Fibroblast of peridontal ligament (primary cell): ENCODE results near the gene ARFGAP2.
A peak's percentile ranks its signal among the peaks of the same experiment; 100 is the strongest.

Experiments
- DNase-seq: peaks from one replicate; pipeline ENCODE4 v3.0.0-alpha.2; 2010; ENCODE audit errors: extremely low read depth

The ARFGAP2 gene

GRCh38 chr11:47171061-47171838 is 5.4 kb downstream of the ARFGAP2 start:
- no peak for DNase-seq

DNA sequence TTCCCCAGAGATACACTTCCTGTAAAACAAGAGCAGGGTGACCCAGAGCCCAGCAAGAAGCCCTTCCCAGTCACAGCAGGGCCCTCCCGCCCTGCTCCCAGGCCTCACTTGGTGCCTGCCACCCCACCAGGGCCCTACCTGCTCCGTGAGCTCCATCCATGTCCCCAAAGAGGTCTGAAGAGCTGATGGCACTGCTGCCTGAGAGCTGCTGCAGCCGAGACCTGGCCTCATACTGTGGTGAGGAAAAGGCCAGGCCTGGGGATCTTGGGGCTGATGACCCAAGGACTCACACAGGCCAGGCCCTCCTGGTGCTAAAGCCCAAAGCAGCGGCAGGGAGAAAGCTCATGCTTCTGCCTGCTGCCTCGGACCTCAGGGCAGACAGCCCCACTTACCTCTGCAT is 10.3 kb downstream of the ARFGAP2 start:
- DNase-seq = no peak

GRCh38 chr11:47165253-47165840 is 11.3 kb downstream of the ARFGAP2 start:
- DNase-seq = no peak

DNA sequence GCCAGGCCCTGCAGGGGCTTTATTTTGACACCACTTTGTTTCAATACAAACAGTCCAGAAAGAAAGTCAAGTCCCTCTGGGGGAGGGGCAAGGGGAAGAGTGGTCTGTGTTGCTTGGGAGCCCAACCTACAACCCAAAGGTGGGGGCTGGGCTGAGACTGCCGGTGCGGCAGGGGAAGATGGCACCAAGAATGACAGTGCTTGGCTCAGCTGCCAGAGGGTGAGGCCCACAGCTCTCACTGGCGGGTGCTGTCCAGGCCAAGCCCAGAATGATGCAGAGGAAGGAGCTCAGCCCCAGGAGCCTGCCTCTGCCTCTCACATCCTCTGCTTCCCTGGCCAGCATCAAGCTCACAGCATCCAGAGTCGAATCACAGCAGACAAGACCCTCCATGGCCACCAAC is 12.4 kb downstream of the ARFGAP2 start:
- DNase-seq = no peak

GRCh38 chr11:47163898-47164297 is 12.8 kb downstream of the ARFGAP2 start:
- DNase-seq = no peak

- DNase-seq = peak; percentile 40
Observed at GRCh38 chr11:47163193-47163592, 13.5 kb downstream of the ARFGAP2 start.

- no peak for DNase-seq
Observed at GRCh38 chr11:47162426-47162825, 14.3 kb downstream of the ARFGAP2 start.

GRCh38 chr11:47161890-47162289 is 14.8 kb downstream of the ARFGAP2 start:
- no peak for DNase-seq

DNA sequence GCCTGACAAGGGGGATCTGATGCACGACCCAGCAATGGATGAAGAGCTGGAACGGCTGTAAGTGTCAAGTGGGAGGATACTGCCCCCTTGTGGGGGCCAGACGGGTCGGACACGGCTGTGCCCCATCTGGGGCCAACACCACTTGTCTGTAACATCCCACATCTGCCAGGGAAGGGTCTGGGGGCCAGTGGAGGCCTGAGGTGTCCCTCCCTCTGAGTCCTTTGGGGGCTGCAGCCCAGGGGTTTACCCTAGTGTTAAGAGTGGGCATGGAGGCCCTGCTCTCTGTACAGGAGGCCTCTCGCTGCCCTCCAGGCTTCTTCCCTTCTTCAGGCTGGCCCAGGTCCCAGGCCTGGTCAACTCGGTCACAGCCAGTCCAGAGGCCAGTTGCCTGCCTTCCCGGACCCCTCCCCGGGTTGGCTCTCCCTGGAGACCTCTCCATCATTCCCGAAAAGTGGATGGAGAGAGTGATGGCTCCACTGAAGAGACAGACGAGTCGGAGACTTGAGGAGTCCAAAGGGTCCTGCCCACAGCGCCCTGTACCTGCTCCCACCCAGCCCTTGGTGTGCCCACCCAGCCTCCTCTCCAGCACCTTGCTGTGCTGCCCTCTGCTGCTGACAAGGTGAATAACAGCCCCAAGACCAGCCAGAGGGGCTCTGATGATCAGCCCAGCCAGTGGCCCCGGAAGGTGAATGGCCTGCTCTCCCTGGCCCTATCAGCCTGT is 15.4 kb downstream of the ARFGAP2 start:
- DNase-seq = peak; percentile 69

DNA sequence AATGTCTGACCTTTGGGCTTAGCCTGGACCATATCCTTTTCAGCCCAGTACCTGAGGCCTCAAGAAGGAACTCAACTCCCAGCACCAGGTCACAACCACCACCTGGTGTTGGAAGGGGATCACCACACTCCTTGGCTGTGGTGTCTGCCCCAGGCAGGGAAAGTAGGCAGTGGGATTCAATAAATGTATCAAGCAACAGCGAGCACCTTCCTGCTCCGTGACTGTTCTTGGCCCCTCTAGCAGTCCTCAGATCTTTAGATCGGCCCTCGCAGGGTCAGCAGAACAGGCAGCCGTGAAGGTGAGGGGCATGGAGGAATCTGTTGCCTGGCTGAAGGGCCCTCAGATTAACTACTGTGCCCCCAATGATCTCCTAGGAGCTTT is 15.9 kb downstream of the ARFGAP2 start:
- DNase-seq = no peak

DNA sequence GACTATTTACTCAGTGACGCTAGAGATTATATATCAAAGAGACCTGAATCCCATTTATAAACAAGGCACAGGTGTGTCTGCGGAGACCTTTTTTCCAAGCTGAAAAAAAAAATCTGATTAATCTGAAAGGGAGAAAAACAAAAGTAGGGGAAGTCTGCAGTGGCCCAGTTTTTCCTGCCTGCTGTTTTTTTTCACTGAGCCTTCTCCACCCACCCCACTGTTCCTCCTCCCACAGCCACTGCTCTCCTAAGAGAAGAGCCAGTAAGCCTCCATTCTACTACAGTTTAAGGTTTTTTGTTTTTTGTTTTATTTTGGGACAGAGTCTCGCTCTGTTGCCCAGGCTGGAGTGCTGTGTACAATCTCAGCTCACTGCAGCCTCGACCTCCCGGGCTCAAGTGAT is 18.4 kb downstream of the ARFGAP2 start:
- DNase-seq = no peak

DNA sequence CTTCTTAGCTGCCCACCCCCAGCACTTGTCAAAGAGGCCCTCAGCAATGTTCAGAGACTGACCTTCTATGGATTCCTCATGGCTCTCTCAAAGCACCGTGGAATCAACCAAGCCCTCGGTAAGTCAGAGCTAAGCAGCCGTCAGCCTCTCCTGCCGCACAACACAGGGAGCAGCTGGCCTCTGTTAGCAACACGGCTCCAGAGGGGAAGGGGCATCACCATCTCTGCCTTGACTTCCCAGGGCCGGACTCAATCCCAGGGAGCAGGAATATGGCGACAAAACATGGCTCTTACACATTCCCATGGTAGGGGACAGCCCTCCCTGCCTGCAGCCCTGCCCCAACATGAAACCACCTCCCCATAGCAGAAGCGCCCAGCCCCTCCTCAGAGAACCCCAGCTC is 18.9 kb downstream of the ARFGAP2 start:
- DNase-seq = no peak

GRCh38 chr11:47156951-47157350 is 19.7 kb downstream of the ARFGAP2 start:
- no peak for DNase-seq

- no peak for DNase-seq
Observed at GRCh38 chr11:47156333-47156732, 20.3 kb downstream of the ARFGAP2 start.

DNA sequence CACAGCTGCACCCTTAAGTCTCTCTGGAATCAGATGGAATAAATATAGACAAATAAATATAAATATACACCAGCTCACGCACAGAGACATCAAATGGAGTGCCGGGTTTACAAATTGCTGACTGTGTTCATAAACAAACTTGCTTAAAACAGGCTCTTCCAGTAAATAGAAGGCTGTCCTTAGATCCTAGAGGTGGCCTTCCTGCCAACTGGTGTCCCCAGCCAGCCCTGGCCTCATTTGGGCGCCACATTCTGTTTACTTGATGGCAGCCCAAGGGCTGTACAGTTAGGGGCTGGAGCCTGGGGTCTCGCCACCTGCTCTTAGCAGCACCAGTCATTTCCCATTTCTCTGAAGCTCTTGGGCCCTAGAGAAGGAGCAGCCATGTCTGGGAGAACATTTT is 20.8 kb downstream of the ARFGAP2 start:
- no peak for DNase-seq

- no peak for DNase-seq
Observed at GRCh38 chr11:47154616-47155570, 21.8 kb downstream of the ARFGAP2 start.

DNA sequence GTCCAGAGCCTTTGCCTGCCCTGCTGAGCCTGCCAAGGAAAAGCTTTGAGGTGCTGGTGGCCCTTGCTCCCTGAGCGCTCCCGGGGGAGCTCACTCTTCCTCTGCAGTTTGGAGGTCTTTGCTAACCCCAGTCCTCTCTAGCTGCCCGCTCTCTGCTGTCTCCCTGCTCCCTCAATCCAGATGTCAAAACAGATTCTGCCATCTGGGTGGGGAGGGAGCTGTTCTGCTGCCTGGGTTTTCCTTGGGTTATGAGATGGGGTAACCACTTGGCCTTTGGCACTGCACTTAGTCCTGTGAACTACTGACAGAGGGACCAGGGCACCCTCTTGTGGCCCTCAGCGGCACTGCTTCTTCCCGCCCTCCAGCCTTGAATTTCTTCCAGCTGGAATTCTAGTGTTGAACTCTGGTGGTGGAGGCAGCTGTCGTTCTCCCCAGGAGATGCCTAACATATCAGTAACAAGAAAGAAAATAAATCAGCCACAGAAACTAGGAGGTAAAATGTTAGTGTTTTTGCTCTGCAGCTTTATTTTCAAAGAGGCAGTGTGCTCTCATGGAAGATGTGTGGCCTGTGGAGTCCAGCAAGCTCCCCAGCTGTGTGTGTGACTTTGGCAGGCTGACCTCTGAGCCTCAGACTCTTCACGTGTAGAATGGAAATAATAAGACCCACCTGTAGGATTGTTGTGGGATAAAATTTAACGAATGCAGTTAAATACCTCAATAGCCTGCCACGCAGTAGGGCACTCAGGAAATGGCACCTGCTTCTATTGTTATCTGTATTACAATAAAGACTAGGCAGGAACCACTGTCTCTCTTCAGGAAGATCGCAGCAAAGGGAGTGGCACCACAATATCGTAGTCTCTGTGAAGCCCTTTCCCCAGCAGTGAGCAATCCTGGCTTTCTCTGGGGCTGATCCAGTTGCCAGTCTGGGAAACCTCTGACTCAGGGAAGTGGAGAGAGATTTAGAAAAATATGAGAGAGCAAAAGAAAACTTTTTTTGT is 23.4 kb downstream of the ARFGAP2 start:
- peak; percentile 92 for DNase-seq

GRCh38 chr11:47152126-47152952 is 24.3 kb downstream of the ARFGAP2 start:
- DNase-seq = no peak

DNA sequence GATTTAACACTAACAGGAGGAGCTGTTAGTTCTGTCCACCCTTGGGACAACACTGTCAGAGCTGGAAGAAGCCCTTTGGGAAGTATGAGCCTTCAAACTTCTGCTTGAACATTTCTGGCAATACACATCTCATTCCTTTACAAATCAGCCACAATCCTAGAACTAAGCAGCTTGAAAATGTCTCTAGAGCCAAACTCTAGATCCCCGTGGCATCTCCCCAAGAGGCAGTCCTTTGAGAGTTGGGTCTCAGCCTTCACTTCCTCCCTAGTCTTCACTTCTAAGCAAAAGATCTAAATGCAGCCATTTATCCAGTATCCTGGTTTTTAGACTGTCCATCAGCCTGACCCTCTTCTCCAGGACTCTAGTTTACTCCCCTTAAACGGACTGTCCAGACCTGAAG is 26.9 kb downstream of the ARFGAP2 start:
- peak; percentile 40 for DNase-seq
